Measurements from ENCODE around the gene TRPM2. TPM values are rescaled to one million over a fixed set of nuclear protein-coding genes. Genes with fewer than 3 reads are reported as not detected.

Gene TRPM2
- total and polyA plus RNA-seq, 8 donors, result 0.46 to 8.7 (median 2.6) TPM

GRCh38 chr21:44324106-44324853, 29.1 kb upstream of the TRPM2 start:
- no peak for DNase-seq
- intact Hi-C loops (cut with DNase I), result no loop called here

DNA sequence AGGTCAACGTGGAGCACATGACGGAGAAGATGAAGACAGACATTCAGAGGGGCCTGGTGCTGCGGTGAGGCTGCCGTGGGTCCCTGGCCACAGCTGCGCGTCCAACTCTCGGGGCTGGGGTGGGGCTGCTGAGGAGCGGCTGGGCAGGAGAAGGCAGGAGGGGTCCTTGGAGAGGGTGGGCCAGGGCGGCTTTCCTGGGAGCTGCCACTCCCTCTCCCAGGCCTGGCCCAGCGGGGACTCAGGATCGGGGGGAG, 28.6 kb upstream of the TRPM2 start:
- Histone ChIP-seq H3K4me1 (no peaks in the 10 kb centered on the region), H3K9me3 (no peaks in the 10 kb centered on the region), H3K27ac (no peak overlapping the region), H3K27me3 (no peaks in the 10 kb centered on the region), H3K4me3 (no peak overlapping the region), H3K36me3 (peaks cover 0 to 32% (median 14%) of the 10 kb centered on the region in 3 donors)
- intact Hi-C loops (cut with DNase I), result no loop called here
- TF ChIP-seq, protein P1, sequence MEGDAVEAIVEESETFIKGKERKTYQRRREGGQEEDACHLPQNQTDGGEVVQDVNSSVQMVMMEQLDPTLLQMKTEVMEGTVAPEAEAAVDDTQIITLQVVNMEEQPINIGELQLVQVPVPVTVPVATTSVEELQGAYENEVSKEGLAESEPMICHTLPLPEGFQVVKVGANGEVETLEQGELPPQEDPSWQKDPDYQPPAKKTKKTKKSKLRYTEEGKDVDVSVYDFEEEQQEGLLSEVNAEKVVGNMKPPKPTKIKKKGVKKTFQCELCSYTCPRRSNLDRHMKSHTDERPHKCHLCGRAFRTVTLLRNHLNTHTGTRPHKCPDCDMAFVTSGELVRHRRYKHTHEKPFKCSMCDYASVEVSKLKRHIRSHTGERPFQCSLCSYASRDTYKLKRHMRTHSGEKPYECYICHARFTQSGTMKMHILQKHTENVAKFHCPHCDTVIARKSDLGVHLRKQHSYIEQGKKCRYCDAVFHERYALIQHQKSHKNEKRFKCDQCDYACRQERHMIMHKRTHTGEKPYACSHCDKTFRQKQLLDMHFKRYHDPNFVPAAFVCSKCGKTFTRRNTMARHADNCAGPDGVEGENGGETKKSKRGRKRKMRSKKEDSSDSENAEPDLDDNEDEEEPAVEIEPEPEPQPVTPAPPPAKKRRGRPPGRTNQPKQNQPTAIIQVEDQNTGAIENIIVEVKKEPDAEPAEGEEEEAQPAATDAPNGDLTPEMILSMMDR (IDR thresholded peaks at IDR 0.05), result no peak
- FAIRE-seq (no peak), ATAC-seq (no peak), DNase-seq (peak in 1 of 6 donors; percentile 76)
- WGBS, 2 donors, result 96 to 98% methylated on average over 11 of the region's 11 CpGs

More at GRCh38 chr21:44324106-44324853, 29.1 kb upstream of the TRPM2 start:
- WGBS, 2 donors, result 96 to 98% methylated on average over 34 to 37 of the region's 37 CpGs
- Histone ChIP-seq H3K36me3 (peaks cover 0 to 34% (median 14%) of the 10 kb centered on the region in 3 donors), H3K27me3 (no peaks in the 10 kb centered on the region), H3K4me3 (no peak overlapping the region), H3K4me1 (no peaks in the 10 kb centered on the region), H3K9me3 (no peaks in the 10 kb centered on the region), H3K27ac (no peak overlapping the region)
- ATAC-seq (no peak), FAIRE-seq (no peak)
- TF ChIP-seq, protein P1 (IDR thresholded peaks at IDR 0.05), result no peak

GRCh38 chr21:44325386-44326271, 27.8 kb upstream of the TRPM2 start:
- DNase-seq, result peak in 1 of 6 donors; percentile 74
- H3K27me3 ChIP-seq, result no peaks in the 10 kb centered on the region
- intact Hi-C loops (cut with DNase I), result no loop called here
- FAIRE-seq, result no peak
- WGBS, 2 donors, result 91 to 92% methylated on average over 44 of the region's 44 CpGs
- no peak for ATAC-seq
- H3K4me1 ChIP-seq, result no peaks in the 10 kb centered on the region
- TF ChIP-seq, protein P1 (IDR thresholded peaks at IDR 0.05), result no peak
- H3K36me3 ChIP-seq, result peaks cover 0 to 25% (median 14%) of the 10 kb centered on the region in 3 donors
- H3K4me3 ChIP-seq, result no peak overlapping the region
- H3K27ac ChIP-seq, result no peak overlapping the region
- no peaks in the 10 kb centered on the region for H3K9me3 ChIP-seq

- Histone ChIP-seq H3K36me3 (peaks cover 0 to 25% (median 14%) of the 10 kb centered on the region in 3 donors), H3K27me3 (no peaks in the 10 kb centered on the region), H3K4me1 (no peaks in the 10 kb centered on the region), H3K27ac (no peak overlapping the region), H3K9me3 (no peaks in the 10 kb centered on the region), H3K4me3 (no peak overlapping the region)
- TF ChIP-seq, protein P1 (IDR thresholded peaks at IDR 0.05), result no peak
- peak in 1 of 6 donors; percentile 60 for DNase-seq
- intact Hi-C loops (cut with DNase I), result no loop called here
- no peak for ATAC-seq
- 90 to 93% methylated on average over 13 of the region's 13 CpGs for WGBS, 2 donors
- FAIRE-seq, result no peak
Measured at GRCh38 chr21:44326272-44326647, 27.2 kb upstream of the TRPM2 start.

Measured in pancreas (tissue), 10 donors.